GM12873 (cell line): ENCODE measurements around the gene B4GALT3.

Experiments
- TF ChIP-seq, protein P1 (sequence below): IDR thresholded peaks from 2 replicates; pipeline ENCODE4 v1.5.1; 2012; ENCODE audit warnings: low read depth, mild to moderate bottlenecking, moderate library complexity, low read length, control low read depth; ENCODE audit not compliant: insufficient read depth; ENCODE audit errors: missing control alignments

The B4GALT3 gene

DNA sequence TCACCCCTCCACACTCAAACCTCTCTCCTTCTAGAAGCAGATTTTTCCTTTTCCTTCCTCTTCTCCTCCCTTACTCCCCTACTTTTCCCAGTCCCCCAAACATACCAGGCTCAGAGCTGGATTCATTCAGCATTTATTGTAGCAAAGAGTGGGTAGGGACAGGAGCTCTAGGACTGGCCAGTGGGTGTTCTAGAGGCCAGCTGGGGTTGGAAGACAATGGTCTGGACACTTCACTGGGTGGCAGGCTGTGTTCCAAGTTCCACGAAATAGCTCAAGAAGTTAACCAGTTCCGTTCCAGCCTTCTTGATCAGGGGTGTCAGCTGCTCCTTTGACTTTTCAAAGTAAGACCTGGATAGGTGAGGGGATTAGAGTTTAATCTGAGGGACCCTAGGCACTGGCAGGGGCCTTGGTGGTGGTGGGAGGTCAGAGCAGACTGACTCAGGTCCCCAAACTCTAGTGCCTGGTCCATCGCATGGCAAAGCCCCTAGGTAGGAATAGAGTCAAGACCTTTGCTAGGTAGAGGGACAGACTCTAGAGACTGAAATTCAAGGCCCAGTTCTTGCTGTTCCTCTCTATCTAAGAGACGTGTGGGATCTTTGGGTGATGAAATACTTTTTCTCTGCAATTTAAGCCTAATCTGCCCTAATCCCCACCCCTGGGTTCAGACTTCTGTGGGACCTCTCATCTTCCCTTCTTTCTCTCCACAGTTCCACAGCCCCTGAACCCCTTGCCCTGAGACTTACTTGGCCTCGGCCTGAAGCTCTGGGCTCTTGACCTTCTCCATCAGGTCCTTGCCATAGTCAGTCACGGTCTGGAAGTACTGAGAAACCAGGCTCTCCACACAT lies 45.1 kb upstream of the B4GALT3 start:
- TF ChIP-seq, protein P1, sequence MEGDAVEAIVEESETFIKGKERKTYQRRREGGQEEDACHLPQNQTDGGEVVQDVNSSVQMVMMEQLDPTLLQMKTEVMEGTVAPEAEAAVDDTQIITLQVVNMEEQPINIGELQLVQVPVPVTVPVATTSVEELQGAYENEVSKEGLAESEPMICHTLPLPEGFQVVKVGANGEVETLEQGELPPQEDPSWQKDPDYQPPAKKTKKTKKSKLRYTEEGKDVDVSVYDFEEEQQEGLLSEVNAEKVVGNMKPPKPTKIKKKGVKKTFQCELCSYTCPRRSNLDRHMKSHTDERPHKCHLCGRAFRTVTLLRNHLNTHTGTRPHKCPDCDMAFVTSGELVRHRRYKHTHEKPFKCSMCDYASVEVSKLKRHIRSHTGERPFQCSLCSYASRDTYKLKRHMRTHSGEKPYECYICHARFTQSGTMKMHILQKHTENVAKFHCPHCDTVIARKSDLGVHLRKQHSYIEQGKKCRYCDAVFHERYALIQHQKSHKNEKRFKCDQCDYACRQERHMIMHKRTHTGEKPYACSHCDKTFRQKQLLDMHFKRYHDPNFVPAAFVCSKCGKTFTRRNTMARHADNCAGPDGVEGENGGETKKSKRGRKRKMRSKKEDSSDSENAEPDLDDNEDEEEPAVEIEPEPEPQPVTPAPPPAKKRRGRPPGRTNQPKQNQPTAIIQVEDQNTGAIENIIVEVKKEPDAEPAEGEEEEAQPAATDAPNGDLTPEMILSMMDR: no peak

DNA sequence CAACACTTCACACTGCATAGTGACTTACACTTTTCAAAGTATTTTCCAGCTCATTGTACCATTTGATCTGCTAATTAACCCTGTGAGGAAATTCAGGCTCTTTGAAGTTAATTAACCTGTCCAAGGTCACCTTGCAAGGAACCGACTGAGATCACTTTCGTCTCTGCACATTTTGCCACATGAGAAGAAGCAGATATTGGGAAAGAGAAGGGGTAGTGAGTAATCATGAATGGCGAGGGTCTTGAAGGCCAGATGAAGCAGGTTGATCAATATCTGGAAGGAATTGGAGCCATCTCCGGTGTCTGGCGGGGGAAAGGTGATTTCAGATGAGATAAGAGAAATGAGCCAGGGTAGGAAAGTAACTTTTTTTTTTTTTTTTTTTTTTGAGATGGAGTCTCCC lies 42.7 kb upstream of the B4GALT3 start:
- TF ChIP-seq, protein P1: no peak

DNA sequence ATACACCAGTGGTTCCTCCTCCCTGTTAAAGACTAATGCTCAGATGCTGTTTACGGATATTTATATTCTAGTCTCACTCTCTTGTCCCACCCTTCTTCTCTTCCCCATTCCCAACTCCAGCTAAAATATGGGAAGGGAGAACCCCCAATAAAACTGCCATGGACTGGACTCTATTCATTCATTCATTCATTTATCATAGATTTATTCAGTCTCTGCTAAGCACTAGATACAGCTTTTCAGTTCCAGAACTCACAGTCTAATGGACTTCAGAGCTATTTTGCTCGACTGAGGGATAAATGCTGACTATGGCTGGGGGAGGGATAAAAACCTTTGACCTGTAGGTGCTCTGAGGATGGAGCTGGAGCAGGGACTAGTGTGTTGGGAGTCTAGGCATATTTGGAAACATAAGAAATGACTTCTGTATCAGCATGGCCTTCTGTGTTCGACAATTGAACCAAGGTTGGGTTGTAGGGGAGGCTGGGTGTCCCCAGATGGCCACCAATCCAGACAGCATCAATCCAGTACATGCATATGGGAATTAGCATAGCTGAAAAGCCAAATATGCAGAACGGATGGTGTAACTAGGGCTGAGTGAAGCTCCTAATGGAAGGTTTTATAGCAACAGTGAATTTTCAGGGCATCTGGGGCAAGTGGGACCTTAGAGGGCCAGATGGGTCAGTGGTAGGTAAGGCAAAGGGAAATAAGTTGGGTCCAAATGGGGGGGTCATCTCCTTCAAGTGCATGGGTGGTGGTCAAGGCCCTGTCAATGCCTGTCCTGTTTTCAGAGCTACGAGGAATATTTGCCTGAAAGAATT lies 42.0 kb upstream of the B4GALT3 start:
- TF ChIP-seq, protein P1: no peak

DNA sequence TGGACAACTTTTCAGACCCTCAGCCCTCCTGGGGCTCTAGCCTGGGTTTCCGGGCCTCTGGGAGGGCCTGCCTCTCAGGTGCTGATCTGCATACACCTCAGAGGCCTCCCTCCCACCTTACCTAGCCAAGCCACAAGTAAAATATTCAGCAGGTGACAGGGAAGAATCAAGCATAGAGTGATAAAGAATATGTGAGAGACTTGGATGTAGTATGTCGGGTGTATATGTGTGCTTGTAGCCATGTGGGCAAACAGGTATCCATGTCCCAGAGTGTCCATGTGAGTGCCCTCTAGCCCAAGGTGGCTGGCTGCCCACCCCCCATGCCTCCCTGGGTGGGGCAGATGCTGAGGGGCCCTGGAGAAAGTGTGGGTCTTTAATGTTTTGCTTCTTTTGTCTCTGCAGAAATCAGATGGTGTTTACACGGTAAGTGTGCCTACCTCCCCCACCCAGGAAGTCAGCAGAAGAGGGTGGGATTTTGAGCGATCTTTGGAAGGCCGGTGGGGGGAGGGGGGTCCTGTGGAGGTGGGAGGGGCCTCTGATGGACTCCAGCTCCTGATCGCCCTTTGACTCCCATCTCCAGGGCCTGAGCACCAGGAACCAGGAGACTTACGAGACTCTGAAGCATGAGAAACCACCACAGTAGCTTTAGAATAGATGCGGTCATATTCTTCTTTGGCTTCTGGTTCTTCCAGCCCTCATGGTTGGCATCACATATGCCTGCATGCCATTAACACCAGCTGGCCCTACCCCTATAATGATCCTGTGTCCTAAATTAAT lies 41.2 kb upstream of the B4GALT3 start:
- TF ChIP-seq, protein P1: no peak

DNA sequence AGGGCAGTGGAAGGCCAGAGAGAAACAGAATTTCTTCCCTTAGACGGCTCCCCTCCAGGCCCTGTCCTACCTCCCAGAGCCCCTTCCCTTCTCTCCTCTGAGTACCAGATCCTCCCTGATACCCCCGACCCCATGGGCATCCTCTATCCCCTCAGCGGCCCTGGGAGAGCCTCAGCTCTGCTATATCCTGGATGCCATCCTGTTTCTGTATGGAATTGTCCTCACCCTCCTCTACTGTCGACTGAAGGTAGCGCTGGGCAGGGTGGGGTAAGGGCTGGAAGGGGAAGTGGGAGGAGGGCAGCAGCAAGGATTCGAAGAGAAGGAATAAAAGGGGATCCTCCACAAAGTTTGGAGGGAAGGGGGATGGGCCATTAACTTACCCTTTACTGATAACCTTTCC lies 40.5 kb upstream of the B4GALT3 start:
- TF ChIP-seq, protein P1: no peak

DNA sequence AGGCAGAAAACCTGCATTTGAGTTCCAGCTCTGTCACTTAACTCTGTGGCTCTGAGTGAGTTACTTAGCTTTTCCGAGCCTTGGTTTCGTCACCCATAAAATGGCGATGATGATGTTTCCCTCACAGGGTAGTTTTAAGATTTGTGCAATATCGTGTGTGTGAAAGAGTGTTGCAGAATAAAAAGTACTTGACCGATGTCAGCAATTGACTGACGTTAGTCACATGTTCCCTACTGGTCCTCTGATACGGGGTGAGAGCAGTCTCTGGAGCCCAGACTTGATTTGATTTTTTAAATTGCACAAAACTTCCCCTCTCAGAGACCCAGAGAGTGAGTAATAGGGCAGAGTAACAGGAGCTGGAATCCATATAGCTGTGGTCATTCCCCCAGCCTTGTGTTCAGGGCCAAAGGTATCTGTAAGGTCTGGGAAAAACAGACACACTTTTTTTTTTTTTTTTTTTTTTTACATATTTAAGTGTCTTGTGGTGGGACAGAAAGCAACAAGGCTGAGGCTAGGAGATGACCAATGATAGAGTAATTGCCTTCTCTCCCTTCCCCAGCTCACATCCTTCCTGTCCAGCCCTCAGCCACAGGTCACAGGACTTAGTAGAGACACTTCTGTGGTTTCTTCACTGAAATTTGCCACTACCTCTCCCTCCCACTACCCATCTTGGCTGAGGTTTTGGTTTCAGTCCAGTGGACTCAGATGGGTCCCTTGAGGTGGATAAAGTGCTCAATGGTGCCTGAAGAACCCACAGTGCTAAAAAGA lies 39.8 kb upstream of the B4GALT3 start:
- TF ChIP-seq, protein P1: no peak
